Sigmoid colon (tissue), 7 donors: ENCODE data around the gene ZBBX. TPM values are rescaled to one million over a fixed set of nuclear protein-coding genes. Genes with fewer than 3 reads are reported as not detected.

ENCODE experiments used
- DNase-seq: peaks from one replicate; pipeline ENCODE4 v3.0.0-alpha.2; 2019
- H3K27ac ChIP-seq, 4 donors: fragments of 200-600 bp; sonication (generic); one replicate each; pipeline ENCODE4 v1.5.1; 2016 to 2019; ENCODE audit warnings: mild to moderate bottlenecking in 1 of 4
- H3K27me3 ChIP-seq, 3 donors: fragments of 200-600 bp; sonication (generic); one replicate each; pipeline ENCODE4 v1.5.1; 2019; ENCODE audit warnings: mild to moderate bottlenecking in 1 of 3
- H3K36me3 ChIP-seq, 4 donors: fragments of 200-600 bp; sonication (generic); one replicate each; pipeline ENCODE4 v1.5.1; 2016 to 2019
- H3K4me1 ChIP-seq, 4 donors: fragments of 200-600 bp; sonication (generic); one replicate each; pipeline ENCODE4 v1.5.1; 2017 to 2019
- H3K4me3 ChIP-seq, 4 donors: fragments of 200-600 bp; sonication (generic); one replicate each; pipeline ENCODE4 v1.5.1; 2017 to 2019; ENCODE audit warnings: mild to moderate bottlenecking in 2 of 4, moderate library complexity in 1 of 4
- H3K9me3 ChIP-seq, 4 donors: fragments of 200-600 bp in 3 of 4; sonication (generic) in 3 of 4; one replicate each; pipeline versions ENCODE4 v1.5.1 to v1.6.1; 2013 to 2019
- EP300 ChIP-seq, 4 donors: sonication (generic); formaldehyde crosslinking; IDR thresholded peaks; one replicate each; pipeline ENCODE4 v1.6.1; 2017; ENCODE audit warnings: antibody characterized with exemption in 4 of 4
- POLR2A ChIP-seq, 2 donors: fragments of 450-650 bp; IDR thresholded peaks; one replicate each; pipeline ENCODE4 v1.6.1; 2016; ENCODE audit warnings: antibody characterized with exemption in 2 of 2, mild to moderate bottlenecking in 2 of 2, moderate library complexity in 2 of 2
- POLR2AphosphoS5 ChIP-seq, 4 donors: sonication (generic); formaldehyde crosslinking; IDR thresholded peaks; one replicate each; pipeline ENCODE4 v1.6.1; 2017; ENCODE audit warnings: antibody characterized with exemption in 4 of 4
- WGBS, 2 donors: extraction: QIAGEN DNeasy Blood & Tissue Kit; methylation state at CpG; one replicate each; pipeline ENCODE4 v1.1.7; 2013; 5-methylcytosine and 5-hydroxymethylcytosine counted together
- intact Hi-C: fragments of 100-400 bp; cut with DNase I; formaldehyde crosslinking; loops from one replicate; pipeline ENCODE4 v1.15.1; 2023
- polyA plus RNA-seq, 3 donors: library from polyadenylated mRNA; stranded (reverse); fragments of 200-250 nt; gene quantifications; one replicate each; pipeline ENCODE4 v1.2.3, GENCODE V29; 2013
- total RNA-seq, 4 donors: library from RNA; depleted of rRNA; stranded (reverse); fragments of >200 nt; gene quantifications; one replicate each; pipeline ENCODE4 v1.1.0, GENCODE V29; 2016
- TF ChIP-seq, protein P1 (sequence below), 4 experiments: fragments of 450-650 bp in 3 of 4; fragments of 200-600 bp in 1 of 4; IDR thresholded peaks; one replicate each; pipeline ENCODE4 v1.5.1; 2016 to 2019; ENCODE audit warnings: antibody characterized with exemption in 4 of 4, mild to moderate bottlenecking in 3 of 4, moderate library complexity in 2 of 4
- donor health status: healthy with polysubstance abuse.
- donor health status: Bipolar disorder and iron deficiency.
- donor health status: healthy.

Gene ZBBX
- total and polyA plus RNA-seq, 7 donors = not detected

DNA sequence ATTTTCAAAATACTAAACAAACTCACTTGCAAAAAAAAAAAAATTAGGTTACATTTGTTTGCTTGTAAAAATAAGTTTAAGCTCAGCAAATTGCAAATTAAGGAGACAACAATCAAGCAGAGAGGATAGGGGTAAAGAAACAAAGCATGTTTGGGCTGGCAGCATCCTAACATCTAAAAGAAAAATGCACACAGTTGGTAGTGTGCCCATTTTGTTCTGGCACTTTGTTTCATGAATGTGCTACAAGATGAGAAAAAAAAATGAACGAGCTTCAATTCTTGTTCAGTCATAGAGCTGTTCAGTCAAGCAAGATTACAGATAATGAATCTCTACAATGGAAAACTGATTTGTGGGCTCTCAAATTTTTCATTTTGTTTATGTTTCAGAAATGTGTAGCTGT lies 17.7 kb upstream of the ZBBX start:
- no peaks in the 10 kb centered on the region for H3K27me3 ChIP-seq
- no peaks in the 10 kb centered on the region for H3K9me3 ChIP-seq
- TF ChIP-seq, protein P1, sequence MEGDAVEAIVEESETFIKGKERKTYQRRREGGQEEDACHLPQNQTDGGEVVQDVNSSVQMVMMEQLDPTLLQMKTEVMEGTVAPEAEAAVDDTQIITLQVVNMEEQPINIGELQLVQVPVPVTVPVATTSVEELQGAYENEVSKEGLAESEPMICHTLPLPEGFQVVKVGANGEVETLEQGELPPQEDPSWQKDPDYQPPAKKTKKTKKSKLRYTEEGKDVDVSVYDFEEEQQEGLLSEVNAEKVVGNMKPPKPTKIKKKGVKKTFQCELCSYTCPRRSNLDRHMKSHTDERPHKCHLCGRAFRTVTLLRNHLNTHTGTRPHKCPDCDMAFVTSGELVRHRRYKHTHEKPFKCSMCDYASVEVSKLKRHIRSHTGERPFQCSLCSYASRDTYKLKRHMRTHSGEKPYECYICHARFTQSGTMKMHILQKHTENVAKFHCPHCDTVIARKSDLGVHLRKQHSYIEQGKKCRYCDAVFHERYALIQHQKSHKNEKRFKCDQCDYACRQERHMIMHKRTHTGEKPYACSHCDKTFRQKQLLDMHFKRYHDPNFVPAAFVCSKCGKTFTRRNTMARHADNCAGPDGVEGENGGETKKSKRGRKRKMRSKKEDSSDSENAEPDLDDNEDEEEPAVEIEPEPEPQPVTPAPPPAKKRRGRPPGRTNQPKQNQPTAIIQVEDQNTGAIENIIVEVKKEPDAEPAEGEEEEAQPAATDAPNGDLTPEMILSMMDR (IDR thresholded peaks at IDR 0.05) = no peak
- no peak for TF ChIP-seq POLR2A (IDR thresholded peaks at IDR 0.05)
- no peak for TF ChIP-seq POLR2AphosphoS5 (IDR thresholded peaks at IDR 0.05)
- TF ChIP-seq EP300 (IDR thresholded peaks at IDR 0.05) = no peak
- DNase-seq = no peak
- H3K4me3 ChIP-seq = no peak overlapping the region
- 43 to 68% methylated on average over 1 of the region's 1 CpG for WGBS, 2 donors
- no peaks in the 10 kb centered on the region for H3K36me3 ChIP-seq
- no peak overlapping the region for H3K27ac ChIP-seq
- no peaks in the 10 kb centered on the region for H3K4me1 ChIP-seq
- intact Hi-C loops = no loop called here

DNA sequence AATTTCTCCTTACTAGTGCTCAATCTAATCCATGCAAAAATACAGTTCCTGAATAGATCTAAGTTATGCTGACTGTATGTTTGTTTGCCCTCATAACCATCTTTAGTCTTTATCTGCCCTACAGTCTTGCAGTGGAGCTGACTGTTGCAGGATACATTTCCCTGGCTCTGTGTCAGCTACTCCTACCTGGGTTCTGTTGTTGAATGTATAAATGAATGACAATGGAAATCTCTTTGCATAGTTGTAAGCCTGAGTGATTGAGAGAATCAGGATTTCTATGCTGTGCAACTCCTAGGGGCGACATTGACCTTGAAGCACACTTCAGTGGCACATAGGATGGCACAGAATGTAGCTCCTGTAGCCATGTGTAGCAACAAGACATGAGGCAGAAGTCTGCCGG lies 16.0 kb upstream of the ZBBX start:
- Histone ChIP-seq H3K27ac (no peak overlapping the region), H3K4me1 (no peaks in the 10 kb centered on the region), H3K9me3 (no peaks in the 10 kb centered on the region), H3K27me3 (no peaks in the 10 kb centered on the region), H3K4me3 (no peak overlapping the region), H3K36me3 (no peaks in the 10 kb centered on the region)
- intact Hi-C loops = no loop called here
- DNase-seq = no peak
- 68 to 75% methylated on average over 2 of the region's 2 CpGs for WGBS, 2 donors
- TF ChIP-seq EP300 (IDR thresholded peaks at IDR 0.05) (no peak), POLR2AphosphoS5 (IDR thresholded peaks at IDR 0.05) (no peak), POLR2A (IDR thresholded peaks at IDR 0.05) (no peak)
- TF ChIP-seq, protein P1 (IDR thresholded peaks at IDR 0.05) = no peak

DNA sequence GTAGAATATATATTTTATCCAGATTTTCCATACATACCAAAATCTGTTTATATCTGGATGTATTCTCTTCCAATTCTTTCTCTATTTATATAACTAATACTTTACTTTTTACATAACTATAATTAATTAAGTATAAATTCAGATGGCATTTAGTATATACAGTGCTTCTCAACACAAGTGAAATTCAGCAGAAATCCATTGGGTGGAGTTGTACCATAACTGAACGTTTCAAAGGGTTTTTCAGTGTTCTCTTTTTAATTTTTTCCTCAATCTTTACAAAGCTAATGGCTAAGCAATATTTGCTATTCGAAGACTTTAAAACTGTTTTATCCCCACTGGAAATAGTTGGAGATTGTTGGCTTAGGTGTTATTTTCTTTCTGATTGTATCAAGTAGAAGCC lies 13.9 kb upstream of the ZBBX start:
- Histone ChIP-seq H3K4me3 (no peak overlapping the region), H3K27me3 (no peaks in the 10 kb centered on the region), H3K4me1 (no peaks in the 10 kb centered on the region), H3K27ac (no peak overlapping the region), H3K36me3 (no peaks in the 10 kb centered on the region), H3K9me3 (no peaks in the 10 kb centered on the region)
- TF ChIP-seq POLR2A (IDR thresholded peaks at IDR 0.05) (no peak), POLR2AphosphoS5 (IDR thresholded peaks at IDR 0.05) (no peak), EP300 (IDR thresholded peaks at IDR 0.05) (no peak)
- TF ChIP-seq, protein P1 (IDR thresholded peaks at IDR 0.05) = no peak
- DNase-seq = no peak
- intact Hi-C loops = no loop called here
- WGBS, 2 donors = 43 to 54% methylated on average over 2 of the region's 2 CpGs

DNA sequence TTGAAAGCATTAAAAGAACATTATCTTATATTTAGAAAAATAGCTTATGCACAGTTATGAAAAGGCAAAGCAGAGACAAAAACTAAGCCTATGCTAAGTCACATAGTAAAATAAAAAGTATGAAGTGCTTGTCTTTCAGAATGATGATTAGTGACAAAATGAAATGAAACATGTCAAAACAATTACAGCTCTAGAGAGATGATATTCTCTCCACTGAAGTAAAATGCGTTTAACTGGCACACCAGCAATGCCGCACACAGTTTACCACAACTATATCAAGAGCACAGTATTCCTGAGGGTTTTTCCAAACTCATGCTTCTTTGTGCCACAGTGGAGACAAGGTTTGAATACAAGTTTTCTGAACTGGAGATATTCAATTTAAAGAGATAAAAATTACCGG lies 2.1 kb upstream of the ZBBX start:
- DNase-seq = no peak
- no peak overlapping the region for H3K27ac ChIP-seq
- H3K9me3 ChIP-seq = no peaks in the 10 kb centered on the region
- intact Hi-C loops = loop anchor here (5.0 kb wide), 1 partner anchor 500 kb away; no protein-coding TSS in a partner anchor
- peaks cover 0 to 9% (median 7%) of the 10 kb centered on the region in 4 donors for H3K4me1 ChIP-seq
- WGBS, 2 donors = 92 to 93% methylated on average over 3 of the region's 3 CpGs
- no peaks in the 10 kb centered on the region for H3K27me3 ChIP-seq
- no peaks in the 10 kb centered on the region for H3K36me3 ChIP-seq
- no peak overlapping the region for H3K4me3 ChIP-seq
- TF ChIP-seq, protein P1 (IDR thresholded peaks at IDR 0.05) = no peak

DNA sequence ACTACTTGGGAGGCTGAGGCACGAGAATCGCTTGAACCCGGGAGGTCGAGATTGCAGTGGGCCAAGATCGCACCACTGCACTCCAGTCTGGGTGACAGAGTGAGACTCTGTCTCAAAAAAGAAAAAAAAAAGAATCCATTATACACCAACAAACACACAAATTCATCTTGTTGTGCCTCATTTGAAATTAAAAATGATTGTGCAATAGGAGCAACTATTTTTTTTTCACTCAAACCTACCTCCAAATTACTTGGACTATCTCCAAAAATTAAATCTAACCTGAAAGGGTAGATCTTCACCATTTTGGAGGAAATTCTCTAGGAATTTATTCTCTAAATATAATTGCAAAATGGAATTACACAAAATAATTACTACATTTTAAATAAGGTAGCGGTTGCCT lies 4.6 kb downstream of the ZBBX start:
- TF ChIP-seq, protein P1 (IDR thresholded peaks at IDR 0.05) = no peak
- no peak for TF ChIP-seq POLR2A (IDR thresholded peaks at IDR 0.05)
- intact Hi-C loops = no loop called here
- no peaks in the 10 kb centered on the region for H3K36me3 ChIP-seq
- no peaks in the 10 kb centered on the region for H3K27me3 ChIP-seq
- H3K27ac ChIP-seq = no peak overlapping the region
- H3K4me3 ChIP-seq = no peak overlapping the region
- no peaks in the 10 kb centered on the region for H3K9me3 ChIP-seq
- DNase-seq = no peak
- H3K4me1 ChIP-seq = peaks cover 0 to 8% (median 7%) of the 10 kb centered on the region in 4 donors
- WGBS, 2 donors = 96 to 98% methylated on average over 6 of the region's 6 CpGs
